GM19324 (cell line): Measurements from ENCODE around the gene BTLA.
A peak's percentile ranks its signal among the peaks of the same experiment; 100 is the strongest.
"Not testable (repeated sequence)": the region's sequence is repeated elsewhere in the genome, so short reads cannot be mapped to it uniquely, and the experiment has no call there.

Source experiments
- ATAC-seq: cut with Tn5 transposase; IDR thresholded peaks from one replicate; pipeline ENCODE4 v1.9.1; 2021; ENCODE audit warnings: mild to moderate bottlenecking, moderate library complexity; ENCODE audit not compliant: unreplicated experiment, low FRiP score

BTLA gene

DNA sequence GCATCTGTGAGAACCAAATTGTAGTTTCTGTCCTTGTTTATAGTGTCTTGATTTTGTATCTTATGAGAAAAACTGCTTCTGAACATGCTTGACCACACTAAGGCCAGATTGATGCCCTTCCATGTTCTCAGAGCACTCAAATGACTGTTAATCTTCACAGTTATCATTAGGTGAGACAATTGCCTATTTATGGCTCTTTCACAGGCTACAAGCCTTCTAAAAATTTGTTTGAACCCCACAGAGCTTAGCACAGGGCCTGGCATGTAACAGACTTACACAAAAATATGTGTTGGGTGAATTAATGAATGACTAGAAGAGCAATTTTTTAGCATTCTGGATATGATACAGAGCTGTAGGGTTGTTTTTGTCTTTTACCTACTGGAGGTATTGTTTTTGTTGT is 43.1 kb downstream of the BTLA start:
- ATAC-seq, result no peak

DNA sequence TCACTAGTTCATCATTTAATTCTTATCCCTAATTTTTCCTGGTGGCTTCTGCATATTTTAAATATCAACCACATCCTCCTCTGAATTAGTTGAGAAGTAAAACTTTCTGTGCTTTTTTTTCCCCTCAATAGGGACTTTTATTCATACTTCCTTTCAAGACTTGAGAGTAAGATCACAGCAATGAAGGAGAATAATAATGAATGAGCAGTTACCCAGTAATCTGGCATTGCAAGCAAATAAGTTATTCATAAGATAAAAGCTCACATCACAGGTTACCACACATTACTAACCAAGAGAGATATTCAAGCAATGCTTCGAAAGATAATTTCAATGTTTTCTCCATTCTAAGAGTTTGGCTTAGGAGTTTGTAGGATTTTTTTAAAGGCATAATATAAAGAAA is 50.3 kb downstream of the BTLA start:
- ATAC-seq, result no peak

DNA sequence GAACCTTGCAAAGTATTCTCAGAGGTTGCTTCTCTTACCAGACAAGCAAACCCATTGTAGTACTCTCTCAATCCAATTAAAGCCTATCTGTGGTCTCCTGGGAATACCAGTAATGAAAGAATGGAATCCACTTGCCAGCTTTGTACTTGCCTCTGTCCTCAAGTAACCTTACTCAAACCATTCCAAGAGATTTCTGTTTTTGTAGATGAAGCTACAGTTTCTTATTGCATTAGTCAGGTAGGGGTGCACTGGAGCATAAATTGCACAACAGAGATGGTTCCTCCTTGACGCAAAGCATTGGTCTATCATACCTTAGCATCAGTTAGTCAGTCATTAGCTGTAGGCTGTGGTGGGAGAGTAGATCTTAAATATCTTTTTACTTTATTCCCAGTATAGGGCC is 52.9 kb downstream of the BTLA start:
- ATAC-seq, result no peak

DNA sequence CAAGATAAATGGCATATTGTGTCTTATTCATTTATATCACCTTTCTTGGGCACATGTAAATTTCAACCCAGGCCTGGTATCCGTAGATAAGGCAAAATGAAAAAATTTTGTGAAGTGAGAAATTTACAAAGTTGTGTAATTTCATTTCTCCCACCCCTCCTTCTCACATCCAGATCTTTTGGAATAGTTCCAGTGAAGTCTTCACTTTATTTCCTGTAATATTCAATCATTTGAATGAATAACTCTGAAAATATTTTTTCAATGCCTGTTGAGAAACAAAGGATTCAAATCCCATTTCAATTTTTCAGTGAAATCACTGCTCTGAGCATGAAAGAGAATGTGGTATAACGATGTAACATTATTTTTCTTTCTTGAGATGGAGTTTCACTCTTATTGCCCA is 53.4 kb downstream of the BTLA start:
- ATAC-seq, result no peak

DNA sequence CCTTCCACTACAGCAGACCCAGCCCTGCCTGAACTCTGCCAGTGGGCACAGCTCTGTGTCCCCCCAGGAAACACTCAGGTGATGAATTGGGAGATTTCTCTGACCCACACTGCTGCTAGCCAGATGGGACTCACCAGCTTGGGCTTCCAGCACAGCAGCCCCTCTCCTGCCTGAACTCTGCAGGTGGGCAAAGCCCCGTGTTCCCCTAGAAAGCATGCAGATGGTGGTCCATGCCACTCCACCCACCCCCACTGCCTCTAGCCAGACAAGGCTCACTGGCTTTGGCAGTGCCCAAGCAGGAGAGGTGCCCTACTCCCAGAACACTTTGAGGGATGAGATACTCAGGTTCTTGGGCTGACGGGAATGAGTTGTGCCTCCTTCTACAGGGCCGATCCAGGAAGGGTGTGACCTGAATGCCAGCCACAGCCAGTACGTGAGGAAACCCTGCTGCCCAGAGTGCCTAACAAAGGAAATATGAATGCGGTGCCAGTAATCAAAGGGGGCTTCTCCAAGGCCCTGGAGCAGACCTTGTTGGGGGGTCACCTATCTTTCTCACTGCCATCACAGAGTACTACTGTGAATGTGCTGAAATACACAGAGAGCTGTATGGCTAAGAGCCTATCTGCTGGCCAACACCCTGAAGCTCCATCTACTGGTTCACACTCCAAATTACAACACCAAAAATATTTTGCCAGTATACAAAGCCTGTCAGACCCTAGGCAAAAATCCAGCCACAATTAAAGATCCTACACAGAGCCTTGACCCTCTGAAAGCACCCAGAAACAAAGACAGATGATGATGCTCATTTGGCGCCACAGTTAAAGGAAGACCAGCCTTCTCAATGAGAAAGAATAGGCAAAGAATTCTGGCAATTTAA is 61.9 kb downstream of the BTLA start:
- ATAC-seq, result no peak

DNA sequence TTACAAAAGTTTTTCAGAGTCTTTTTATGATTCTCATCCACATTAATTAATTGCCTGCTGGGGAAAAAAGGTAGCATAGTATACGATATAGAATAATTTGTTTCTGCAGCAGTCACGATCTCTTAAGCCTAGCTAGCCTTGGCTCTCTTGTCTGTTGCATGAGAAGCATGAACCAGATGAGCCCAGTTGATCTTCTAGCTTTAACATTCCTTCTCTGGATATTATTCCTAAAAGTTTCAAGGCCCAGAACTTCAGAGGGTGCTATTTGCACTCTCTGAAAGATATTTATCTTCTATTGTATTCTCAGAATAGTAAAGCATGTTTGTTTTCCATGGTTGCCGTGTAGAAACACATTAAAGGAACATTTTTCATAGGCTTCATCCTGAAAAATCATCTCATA is 69.3 kb downstream of the BTLA start:
- ATAC-seq, result no peak

DNA sequence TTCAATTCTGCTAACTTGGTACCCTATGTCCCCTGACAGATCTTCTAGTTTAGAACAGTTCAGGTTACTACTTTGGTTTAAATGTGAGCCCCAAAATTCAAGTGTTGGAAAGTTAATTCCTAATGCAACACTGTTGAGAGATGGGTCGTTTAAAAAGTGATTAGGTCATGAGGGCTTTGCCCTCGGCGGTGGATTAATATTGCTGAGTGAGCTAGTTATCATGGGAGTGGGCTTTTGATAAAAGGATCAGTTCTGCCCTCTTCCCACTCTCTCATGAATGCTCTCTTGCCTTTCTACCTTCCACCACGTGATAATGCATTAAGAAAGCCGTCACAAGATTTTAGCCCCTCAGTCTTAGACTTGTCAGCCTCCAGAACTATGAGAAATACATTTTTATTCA is 72.1 kb downstream of the BTLA start:
- ATAC-seq, result no peak

DNA sequence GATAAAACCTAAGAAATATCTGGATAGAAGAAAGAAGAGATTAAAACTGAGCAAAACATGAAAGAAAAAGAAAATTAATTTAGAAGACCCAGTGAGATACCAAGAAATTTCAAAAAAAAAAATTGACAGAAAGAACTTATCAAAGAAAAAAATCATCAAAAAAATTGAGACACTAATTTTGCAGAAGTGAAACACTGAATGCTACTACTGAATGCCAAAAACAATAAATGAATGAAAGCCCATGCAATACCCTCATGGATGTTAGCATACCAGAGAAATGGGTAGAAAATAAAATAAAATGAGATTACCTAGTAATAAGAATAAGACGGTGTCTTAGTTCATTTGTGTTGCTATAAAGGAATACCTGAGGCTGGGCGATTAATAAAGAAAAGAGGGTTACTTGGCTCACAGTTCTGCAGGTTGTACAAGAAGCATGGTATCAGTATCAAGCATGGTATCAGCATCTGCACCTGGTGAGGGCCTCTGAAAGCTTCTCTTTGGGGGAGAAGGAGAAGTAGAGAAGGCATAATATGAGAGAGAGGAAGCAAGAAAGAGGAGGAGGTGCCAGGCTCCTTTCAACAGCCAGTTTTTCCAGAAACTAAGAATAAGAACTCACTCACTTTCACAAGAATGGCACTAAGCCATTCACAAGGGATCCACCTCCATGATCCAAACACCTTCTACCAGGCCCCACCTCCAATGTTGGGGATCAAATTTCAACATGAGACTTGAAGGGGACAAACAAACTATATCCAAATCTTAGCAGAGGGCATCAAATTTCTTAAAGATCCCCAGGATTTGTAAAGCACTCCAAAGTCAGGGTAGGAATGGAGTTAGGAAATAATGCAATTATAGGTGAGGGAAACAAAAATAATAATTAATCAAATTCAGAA is 73.2 kb downstream of the BTLA start:
- peak; percentile 66 for ATAC-seq

DNA sequence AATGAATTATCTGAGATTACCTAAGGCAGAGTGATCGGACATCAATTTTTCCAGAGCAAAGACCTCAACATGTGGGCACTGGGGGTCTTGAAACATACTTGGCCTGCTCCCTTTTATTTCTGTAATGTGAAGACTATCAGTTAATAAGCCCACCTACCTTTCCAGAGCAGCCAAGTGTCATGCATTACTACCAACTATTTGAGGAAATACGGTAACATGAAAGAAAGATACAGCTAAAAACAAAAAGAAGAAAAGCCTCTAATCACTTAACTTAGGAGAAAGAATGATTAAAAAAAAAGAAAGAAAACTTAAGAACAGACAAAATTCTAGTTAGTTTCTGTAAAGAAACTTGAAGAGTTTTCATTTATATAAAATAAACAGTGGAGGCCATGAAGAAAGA is 73.9 kb downstream of the BTLA start:
- ATAC-seq, result no peak

DNA sequence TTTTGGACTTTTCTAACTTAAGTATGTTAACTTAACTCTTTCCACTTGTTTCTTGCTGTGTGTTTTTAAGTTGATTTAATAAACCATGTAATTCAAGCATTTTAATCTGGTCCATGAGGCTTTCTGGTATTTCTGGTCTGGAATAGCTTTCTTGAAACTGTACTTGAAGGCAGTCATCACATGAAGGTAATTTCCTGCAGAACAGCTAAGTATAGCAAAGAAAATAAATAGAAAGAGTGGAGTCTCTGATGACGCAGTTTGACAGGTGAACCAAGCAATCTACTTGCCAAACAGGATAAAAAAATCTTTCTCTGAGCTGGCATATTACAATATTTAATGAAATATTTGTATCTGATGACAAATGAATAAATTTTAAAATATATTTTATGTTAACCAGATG is 74.9 kb downstream of the BTLA start:
- no peak for ATAC-seq

DNA sequence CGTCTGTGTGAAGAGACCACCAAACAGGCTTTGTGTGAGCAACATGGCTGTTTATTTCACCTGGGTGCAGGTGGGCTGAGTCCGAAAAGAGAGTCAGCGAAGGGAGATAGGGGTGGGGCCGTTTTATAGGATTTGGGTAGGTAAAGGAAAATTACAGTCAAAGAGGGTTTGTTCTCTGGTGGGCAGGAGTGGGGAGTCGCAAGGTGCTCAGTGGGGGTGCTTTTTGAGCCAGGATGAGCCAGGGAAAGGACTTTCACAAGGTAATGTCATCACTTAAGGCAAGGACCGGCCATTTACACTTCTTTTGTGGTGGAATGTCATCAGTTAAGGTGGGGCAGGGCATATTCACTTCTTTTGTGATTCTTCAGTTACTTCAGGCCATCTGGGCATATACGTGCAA is 76.4 kb downstream of the BTLA start:
- not testable (repeated sequence) for ATAC-seq

DNA sequence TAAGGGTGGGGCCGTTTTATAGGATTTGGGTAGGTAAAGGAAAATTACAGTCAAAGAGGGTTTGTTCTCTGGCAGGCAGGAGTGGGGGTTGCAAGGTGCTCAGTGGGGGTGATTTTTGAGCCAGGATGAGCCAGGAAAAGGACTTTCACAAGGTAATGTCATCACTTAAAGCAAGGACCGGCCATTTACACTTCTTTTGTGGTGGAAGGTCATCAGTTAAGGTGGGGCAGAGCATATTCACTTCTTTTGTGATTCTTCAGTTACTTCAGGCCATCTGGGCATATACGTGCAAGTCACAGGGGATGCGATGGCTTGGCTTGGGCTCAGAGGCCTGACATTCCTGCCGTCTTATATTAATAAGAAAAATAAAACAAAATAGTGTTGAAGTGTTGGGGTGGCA is 80.7 kb downstream of the BTLA start:
- not testable (repeated sequence) for ATAC-seq

DNA sequence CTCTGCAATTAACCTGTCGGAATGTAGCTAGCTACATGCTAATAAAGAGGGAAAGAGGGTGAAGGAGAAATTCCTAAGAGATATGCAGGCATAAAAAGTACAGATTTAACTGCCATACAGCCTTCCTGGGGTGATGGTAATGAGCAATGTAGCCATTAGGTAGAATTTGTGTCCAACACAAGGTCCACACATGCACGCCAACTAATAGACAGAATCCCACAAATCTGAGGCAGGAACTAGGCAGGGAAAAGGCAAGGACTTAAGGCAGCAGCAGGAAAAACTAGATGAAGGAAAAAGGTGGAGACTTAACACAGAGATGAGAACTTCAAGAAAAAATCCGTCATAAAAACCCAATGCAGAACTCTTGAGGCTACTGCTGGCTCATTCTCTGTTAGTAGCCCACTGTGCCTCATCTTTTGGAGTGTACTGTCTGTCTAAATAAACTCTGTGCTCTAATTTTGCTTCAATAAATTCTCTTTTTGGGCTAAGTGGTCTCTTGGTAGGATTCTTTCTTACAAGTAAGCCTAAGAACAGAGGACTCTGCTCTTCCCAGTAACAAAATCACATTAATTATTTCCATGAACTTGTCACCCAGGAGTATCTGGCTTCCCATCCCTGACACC is 81.5 kb downstream of the BTLA start:
- ATAC-seq, result no peak

DNA sequence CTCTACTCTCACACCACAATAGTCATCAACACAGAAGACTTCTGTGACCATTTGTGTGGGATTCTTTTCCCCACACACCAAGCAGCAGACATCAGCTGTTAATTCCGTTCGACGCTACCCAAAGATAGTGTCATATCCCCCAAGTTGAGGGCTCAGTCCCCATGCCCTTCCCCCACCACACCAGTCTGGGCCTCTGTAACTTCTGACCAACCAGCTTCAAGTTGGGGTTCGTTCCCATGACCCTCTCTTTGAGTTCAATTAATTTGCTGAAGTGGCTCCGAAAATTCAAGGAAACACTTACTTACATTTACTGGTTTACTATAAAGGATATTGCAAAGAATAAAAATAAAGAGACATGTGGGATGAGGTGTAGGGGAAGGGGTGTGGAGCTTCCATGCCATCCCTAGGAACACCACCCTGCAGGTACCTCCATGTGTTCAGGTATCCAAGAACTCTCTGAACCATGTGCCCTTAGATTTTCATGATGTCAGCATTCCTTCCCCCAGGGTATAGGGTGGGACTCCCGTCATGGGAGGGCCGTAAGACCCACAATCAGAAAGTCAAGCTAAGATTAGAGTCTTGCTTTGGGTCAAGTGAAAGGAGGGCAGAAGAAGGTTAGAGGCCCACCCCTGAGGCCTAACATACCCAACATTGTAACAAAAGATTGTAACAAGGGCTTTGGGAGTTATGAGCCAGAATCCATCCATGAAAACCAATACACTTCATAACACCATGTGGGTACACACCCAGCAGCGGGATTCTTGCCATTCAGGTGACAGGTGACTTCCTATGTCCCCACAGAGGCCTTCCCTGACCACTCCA is 82.7 kb downstream of the BTLA start:
- no peak for ATAC-seq

DNA sequence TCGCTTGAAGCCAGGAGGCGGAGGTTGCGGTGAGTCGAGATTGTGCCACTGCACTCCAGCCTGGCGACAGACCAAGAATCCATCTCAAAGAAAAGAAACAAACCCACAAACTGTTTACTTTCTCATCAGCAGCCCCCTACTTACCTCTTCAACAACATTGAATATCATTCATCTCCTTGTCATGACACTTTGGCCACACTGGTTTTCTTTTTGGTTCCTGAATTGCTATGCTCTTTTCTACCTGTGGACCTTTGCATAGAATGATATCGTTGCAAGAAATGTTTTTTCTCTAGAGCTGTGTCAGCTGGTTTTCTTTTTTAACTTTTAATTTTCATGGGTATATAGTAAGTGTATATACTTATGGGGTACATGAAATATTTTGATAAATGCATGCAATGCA is 83.9 kb downstream of the BTLA start:
- no peak for ATAC-seq
